NCI-H146 treated with DMSO at 0.1 percent for 48 hours (cell line): ENCODE results near the gene ANKFY1.
"Not testable (repeated sequence)": the region's sequence is repeated elsewhere in the genome, so short reads cannot be mapped to it uniquely, and the experiment has no call there.

ENCODE experiments used
- DNase-seq: peaks from one replicate; lab custom pipeline; 2025; ENCODE audit not compliant: unreplicated experiment; lab: John Stamatoyannopoulos, UW

Gene ANKFY1

GRCh38 chr17:4221163-4221562 is 42.6 kb downstream of the ANKFY1 start:
- DNase-seq = no peak

GRCh38 chr17:4220655-4221054 is 43.1 kb downstream of the ANKFY1 start:
- DNase-seq = no peak

DNA sequence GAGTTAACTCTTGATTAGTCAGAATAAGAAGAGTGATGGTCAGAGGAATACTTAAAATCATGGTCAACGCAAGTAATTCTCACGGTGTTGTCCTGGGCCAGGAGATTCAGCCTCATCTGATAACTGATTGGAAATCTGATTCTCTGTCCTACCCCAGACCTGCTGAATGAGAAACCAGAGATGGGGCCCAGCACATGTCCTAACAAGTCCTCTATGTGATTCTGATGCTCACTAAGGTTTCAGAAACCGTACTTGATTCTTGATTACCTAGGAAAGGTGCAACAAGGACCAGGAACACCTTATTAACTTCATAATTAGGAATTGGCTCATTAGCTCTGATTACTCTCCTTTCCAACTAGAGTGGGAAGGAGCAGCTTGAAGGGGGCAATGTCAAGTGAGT is 44.5 kb downstream of the ANKFY1 start:
- DNase-seq = no peak

- DNase-seq = no peak
These were observed 47.8 kb downstream of the ANKFY1 start for GRCh38 chr17:4215882-4216570.

DNA sequence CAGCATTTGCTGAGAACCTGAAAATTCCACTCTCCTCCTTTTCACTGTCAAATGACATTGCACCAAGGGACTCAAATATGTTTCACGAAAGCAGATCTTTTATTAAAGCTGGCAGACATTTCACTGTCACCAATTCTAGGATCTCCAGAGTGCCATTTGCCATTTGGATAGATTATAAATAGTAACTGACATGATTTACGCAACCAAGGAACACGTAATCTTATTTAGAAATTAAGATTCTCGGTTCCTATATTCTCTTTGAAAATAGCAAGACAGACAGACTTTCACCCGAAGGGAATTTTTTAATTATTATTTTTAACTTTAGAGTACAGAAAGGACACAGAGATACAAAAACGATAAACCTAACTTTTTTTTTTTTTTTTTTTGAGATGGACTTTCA is 49.6 kb downstream of the ANKFY1 start:
- no peak for DNase-seq

DNA sequence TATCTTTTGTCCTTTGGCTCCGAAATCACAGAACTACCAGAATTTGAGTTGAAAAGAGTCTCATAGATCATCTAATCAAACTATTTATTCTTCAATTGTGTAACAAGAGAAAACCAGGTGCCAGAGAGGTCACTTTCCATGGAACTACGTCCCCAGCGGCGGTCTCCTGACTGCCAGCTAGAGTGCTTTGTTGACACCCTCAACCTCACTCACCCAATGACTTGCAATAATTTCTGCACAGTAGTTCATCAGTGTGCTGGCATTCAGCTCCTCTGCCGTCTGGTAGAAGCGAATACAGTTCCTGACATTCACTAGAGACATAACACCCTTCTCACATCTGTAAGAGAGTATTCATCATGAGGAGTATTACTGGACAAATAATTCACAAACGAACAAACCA is 54.2 kb downstream of the ANKFY1 start:
- no peak for DNase-seq

DNA sequence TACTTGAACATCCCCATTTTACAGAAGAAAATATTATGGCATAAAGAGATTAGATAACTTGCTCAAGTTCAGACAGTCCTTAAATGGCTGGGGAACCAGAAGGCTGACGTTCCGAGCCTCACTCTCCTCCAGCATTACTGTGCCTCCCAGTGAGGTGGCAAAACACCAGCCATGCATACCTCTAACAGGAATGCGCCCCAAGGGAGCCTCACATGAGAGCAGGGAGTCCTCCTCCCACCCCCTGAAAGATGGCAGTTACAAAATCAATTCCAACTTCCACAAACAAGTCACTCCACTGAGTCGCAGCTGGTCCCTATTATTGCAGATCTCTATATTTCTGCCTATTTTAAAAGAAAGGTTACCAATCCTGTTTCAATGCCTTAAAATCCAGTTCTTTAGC is 55.5 kb downstream of the ANKFY1 start:
- DNase-seq = no peak

DNA sequence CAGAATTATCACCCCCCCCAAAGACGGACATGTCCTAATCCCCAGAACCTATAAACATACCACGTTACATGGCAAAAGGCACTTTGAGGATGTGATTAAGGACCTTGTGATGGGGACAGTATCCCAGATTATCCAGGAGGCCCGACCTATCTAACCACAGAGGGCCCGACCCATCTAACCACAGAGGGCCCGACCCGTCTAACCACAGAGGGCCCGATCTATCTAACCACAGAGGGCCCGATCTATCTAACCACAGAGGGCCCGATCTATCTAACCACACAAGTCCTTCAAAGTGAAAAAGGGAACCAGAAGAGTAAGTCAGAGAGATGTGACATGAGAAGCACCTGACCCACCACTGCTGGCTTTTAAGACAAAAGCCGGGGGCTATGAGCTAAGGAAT is 56.8 kb downstream of the ANKFY1 start:
- no peak for DNase-seq

DNA sequence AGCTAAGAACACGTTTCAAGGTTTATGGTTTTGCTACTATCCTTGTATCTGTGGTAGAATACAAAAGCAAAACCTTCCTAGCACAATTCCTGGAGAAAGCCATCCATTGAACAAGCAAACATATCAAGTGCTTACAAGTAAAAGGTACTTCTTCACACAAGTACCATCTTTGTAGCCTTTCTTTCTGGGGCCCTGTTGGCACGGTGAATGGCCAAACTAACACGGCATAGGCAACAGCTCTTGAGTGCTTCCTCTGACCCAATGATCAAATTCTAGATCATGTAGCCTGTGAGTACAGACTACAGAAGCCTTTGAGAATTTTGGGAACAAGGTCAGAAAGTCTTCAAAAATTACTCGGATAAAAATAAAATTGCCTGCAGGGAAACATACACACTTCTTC is 57.9 kb downstream of the ANKFY1 start:
- no peak for DNase-seq

DNA sequence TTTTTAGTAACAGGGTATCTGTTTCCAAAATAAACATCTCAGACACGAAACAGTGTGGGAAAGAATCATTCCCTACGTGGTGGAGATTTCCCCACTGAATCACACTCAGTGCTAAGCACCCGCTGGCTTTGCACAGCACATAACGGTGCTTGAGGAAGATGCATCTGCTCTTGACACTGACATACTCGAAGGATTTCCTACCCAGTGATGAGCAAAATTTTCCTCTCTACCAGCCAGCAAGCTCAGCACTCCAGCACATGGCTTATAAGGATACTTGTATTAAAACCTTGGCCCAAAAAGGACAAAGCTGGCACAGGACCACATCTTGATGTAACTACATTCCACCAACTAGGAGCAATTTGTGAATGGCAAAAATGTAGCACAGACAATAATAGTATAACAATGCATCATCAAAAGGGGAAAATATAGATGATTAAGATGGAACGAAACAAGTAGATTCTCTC is 59.0 kb downstream of the ANKFY1 start:
- DNase-seq = no peak

GRCh38 chr17:4204190-4204589 is 59.6 kb downstream of the ANKFY1 start:
- DNase-seq = no peak

- no peak for DNase-seq
These were observed 62.6 kb downstream of the ANKFY1 start for GRCh38 chr17:4201226-4201625.

GRCh38 chr17:4199818-4200402 is 63.9 kb downstream of the ANKFY1 start:
- DNase-seq = peak; percentile 3

GRCh38 chr17:4198995-4199394 is 64.8 kb downstream of the ANKFY1 start:
- no peak for DNase-seq

DNA sequence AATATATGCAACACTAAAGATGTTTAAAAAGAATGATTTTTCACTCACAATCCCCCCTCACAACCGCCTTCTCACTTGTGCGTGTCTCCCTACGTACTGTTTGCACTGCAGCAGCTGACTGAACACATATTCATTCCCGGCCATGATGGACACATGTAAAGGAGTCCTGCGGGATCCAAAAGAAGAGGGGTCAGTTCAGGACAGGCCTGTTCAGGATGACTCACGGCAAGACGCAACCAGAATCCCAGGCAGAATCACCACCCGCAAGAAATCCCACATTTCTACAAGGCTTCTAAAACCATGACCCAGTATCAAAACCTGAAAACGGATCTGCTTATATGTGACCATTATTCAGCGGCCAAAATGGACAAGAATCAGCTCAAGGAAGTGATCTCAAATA is 68.5 kb downstream of the ANKFY1 start:
- DNase-seq = no peak

DNA sequence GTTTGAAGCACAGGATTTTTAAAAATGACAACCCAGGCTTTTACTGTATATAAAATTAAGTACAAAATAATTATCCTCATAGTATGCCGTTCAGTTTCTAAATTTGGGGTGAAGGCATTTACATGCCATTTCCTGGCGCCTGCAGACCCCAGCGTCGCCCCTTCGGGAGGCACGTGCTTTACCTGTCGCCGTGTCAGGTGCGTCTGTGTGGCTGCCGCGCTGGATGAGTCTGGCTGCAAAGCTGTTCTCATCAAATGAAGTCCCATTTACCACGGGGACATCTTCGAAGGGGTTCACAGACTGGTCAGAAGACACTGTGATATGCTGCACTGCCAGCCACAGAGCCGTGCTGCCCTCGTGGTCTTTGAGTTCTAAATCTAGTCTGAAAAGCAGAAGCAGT is 69.0 kb downstream of the ANKFY1 start:
- DNase-seq = no peak

GRCh38 chr17:4190791-4191190 is 73.0 kb downstream of the ANKFY1 start:
- not testable (repeated sequence) for DNase-seq

DNA sequence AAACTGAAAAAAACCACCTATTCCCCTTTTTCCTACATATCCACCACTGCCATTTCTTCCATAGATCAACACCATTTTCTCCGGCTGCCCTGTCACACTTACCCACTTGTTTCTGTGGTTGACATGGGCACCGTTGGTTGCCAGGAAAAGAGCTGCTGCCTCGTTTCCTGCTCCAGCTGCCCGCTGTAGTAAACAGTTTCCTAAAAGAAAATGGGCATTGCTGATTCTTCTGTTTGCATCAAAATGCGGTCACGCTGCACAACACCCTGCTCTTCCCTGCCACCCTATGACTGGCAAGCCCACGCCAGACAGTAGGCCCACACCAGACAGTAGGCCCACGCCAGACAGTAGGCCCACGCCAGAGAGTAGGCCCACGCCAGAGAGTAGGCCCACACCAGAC is 74.5 kb downstream of the ANKFY1 start:
- no peak for DNase-seq

GRCh38 chr17:4188076-4188475 is 75.7 kb downstream of the ANKFY1 start:
- no peak for DNase-seq

DNA sequence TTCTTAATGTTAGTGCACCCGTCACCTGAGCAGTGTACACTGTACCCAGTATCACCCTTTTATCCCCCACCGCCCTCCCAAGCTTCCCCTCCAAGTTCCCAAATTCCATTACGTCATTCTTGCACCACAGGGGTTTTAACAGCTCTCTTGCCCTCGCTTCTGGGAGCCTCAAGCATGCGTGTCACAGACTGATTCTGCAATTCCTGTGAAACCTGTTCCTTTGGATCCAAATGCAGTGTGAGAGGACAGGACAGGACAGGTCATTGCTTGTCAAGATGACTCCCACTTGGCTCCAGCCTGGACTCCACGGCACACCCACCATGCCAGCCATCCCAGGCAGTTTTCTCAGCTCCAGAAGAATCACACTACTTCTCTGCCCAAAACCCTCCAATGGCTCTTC is 76.7 kb downstream of the ANKFY1 start:
- DNase-seq = no peak

DNA sequence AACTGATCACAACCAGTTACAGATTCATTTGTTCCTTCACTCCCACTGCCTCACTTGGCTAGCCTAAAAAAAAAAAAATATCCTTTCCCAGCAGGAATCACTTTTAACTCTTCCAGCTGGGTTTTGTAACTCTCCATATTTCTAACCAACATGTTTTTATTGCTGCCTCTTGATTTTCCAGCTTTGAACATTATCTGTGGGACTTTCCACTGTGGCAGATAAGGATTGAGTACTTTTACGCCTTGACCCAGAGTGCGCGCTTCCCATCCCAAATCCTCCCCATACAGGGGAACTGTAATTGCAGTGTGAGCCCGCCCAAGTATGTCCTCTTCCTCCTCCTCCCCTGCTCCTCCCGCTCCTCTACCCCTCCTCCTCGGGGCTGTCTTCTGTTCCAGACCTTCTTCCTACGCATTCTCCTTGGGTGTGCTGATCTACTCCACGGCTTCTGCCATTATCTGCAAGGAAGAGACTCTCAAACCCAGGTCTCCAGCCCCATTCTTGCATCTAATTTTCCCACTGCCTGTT is 77.4 kb downstream of the ANKFY1 start:
- no peak for DNase-seq

DNA sequence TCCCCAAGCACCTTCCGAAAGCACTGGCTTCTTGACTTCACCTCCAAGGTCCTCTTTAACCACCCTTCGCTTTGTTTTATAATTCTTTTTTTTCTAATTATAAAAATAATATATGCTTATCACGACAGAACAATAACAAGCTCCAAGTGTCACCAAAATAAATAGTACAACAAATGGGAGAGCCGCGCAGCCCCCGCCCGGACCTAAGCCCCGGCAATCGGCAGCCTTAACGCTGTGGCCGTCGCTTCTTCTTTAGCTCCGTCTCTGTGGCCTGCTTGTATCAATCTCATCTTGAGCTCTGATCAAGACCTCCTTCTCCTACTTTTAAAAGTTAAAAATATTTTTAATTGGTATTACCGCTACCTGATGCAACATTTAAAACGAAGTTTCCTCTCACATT is 78.1 kb downstream of the ANKFY1 start:
- no peak for DNase-seq

DNA sequence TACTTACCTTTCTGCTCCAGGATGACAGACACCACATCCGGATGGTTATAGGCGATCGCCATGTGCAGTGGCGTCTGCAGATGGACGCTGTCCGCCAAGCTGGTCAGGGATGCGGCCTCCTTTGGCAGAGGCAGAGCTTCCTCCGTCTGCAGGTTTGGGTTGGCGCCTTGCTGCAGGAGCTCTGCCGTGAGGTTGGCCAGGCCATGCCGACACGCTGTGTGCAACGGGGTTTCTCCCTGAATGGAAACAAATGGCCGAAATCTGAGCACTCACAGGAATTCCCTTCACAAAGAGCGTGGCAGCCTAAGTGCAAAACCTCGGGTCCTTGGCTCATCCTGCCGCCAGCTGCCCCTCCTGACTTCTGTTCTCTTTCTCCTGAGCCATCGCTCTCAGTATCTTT is 79.0 kb downstream of the ANKFY1 start:
- no peak for DNase-seq
